ENCODE measurements around the gene FPR1.

The FPR1 gene

DNA sequence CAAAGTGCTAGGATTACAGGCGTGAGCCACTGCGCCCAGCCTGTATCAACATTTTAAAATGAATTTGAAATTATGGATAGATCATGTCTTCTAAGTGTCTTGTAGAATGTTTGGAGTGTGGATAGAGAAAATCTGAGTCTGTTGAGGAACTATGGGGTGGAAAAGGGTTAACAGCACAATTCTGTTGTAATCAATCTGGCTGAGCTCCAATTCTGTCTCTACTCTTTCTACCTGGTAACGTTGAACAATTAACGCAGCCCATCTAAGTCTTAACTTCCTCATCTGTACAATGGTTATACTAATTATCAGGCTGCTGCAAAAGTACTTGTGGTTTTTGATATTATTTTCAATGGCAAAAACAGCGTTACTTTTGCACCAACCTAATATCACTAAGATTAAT lies 13.4 kb upstream of the FPR1 start:
- no peaks in the 10 kb centered on the region for H3K9me3 ChIP-seq (ENCODE audit: low read length)
- no peak overlapping the region for H3K4me2 ChIP-seq (ENCODE audit: low read length)
- no peaks in the 10 kb centered on the region; the same call in 1 of the 2 replicates for H3K27me3 ChIP-seq (ENCODE audit: insufficient read depth, low read length)
- no peaks in the 10 kb centered on the region for H3F3A ChIP-seq (ENCODE audit: insufficient read depth, low read length)
- H3K36me3 ChIP-seq (ENCODE audit: insufficient read depth, low read length), result no peaks in the 10 kb centered on the region
- no peaks in the 10 kb centered on the region for H3K79me2 ChIP-seq (ENCODE audit: insufficient read depth, low read length)
- no peak overlapping the region for H3K9ac ChIP-seq (ENCODE audit: low read length)
- H3K27ac ChIP-seq (ENCODE audit: low read depth, low read length, poor library complexity, severe bottlenecking), result no peak overlapping the region
- H3K4me3 ChIP-seq (ENCODE audit: low read depth, low read length, poor library complexity, severe bottlenecking), result no peak overlapping the region
- TF ChIP-seq, protein P1, sequence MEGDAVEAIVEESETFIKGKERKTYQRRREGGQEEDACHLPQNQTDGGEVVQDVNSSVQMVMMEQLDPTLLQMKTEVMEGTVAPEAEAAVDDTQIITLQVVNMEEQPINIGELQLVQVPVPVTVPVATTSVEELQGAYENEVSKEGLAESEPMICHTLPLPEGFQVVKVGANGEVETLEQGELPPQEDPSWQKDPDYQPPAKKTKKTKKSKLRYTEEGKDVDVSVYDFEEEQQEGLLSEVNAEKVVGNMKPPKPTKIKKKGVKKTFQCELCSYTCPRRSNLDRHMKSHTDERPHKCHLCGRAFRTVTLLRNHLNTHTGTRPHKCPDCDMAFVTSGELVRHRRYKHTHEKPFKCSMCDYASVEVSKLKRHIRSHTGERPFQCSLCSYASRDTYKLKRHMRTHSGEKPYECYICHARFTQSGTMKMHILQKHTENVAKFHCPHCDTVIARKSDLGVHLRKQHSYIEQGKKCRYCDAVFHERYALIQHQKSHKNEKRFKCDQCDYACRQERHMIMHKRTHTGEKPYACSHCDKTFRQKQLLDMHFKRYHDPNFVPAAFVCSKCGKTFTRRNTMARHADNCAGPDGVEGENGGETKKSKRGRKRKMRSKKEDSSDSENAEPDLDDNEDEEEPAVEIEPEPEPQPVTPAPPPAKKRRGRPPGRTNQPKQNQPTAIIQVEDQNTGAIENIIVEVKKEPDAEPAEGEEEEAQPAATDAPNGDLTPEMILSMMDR (IDR thresholded peaks at IDR 0.05; ENCODE audit: low read length), result no peak
- no peak for TF ChIP-seq EZH2 (IDR thresholded peaks at IDR 0.05; ENCODE audit: borderline replicate concordance, low read length)
- H3K9me2 ChIP-seq (ENCODE audit: low read depth, low read length), result no peaks in the 10 kb centered on the region
- H3K4me1 ChIP-seq (ENCODE audit: insufficient read depth, low read length, severe bottlenecking), result no peaks in the 10 kb centered on the region
- H2AFZ ChIP-seq (ENCODE audit: low read length), result no peak overlapping the region
- H4K20me1 ChIP-seq (ENCODE audit: insufficient read depth, low read length), result no peaks in the 10 kb centered on the region

- Histone ChIP-seq H3K4me1 (ENCODE audit: insufficient read depth, low read length, severe bottlenecking) (no peaks in the 10 kb centered on the region), H3K9me3 (ENCODE audit: low read length) (no peaks in the 10 kb centered on the region), H3K36me3 (ENCODE audit: insufficient read depth, low read length) (no peaks in the 10 kb centered on the region), H3K79me2 (ENCODE audit: insufficient read depth, low read length) (no peaks in the 10 kb centered on the region), H4K20me1 (ENCODE audit: insufficient read depth, low read length) (no peaks in the 10 kb centered on the region), H3K9ac (ENCODE audit: low read length) (no peak overlapping the region), H3K27ac (ENCODE audit: low read depth, low read length, poor library complexity, severe bottlenecking) (no peak overlapping the region), H2AFZ (ENCODE audit: low read length) (no peak overlapping the region), H3K4me2 (ENCODE audit: low read length) (no peak overlapping the region), H3K9me2 (ENCODE audit: low read depth, low read length) (no peaks in the 10 kb centered on the region), H3K27me3 (ENCODE audit: insufficient read depth, low read length) (no peaks in the 10 kb centered on the region), H3K4me3 (ENCODE audit: low read depth, low read length, poor library complexity, severe bottlenecking) (no peak overlapping the region), H3F3A (ENCODE audit: insufficient read depth, low read length) (no peaks in the 10 kb centered on the region)
- no peak for TF ChIP-seq EZH2 (IDR thresholded peaks at IDR 0.05; ENCODE audit: borderline replicate concordance, low read length)
- TF ChIP-seq, protein P1 (IDR thresholded peaks at IDR 0.05; ENCODE audit: low read length), result no peak
These were observed 10.0 kb upstream of the FPR1 start for GRCh38 chr19:51761696-51762095.

DNA sequence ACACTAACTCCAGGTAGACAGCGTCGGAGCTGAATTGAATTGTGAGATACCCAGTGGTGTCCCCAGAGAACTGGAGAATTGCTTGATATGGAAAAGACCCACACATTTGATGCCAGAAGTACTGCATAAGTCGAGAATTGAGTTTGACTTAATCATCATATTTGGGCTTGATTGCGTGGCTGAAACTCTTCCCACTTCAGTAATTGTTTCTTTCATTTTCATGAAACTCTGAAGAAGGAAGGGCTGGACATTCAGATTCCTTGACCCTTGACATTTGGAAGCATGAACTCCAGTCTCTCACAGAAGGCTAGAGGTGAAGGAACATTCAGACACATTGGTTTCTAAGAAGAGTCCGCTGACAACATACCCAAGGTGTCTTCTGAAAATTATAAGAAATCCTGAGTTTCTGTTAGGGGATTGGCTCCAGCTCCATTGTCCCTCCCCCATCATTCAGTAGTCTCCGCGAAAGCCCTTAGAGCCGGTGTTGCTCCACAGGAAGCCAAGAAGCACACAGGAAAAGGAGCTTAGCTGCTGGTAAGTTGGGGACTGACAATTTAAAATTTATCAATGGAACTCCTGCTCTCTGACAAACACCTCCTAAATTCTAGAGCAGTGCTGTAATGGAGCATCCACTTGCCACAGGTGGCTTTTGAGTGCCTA lies 9.1 kb upstream of the FPR1 start, which contains the start of gene FPR2:
TSS of gene FPR2 (plus strand) at position 484 of the 660 bp plus-strand sequence. CDS start 7,479 bp downstream, outside the sequence.
- H3K36me3 ChIP-seq (ENCODE audit: insufficient read depth, low read length), result no peaks in the 10 kb centered on the region
- no peaks in the 10 kb centered on the region for H3F3A ChIP-seq (ENCODE audit: insufficient read depth, low read length)
- TF ChIP-seq EZH2 (IDR thresholded peaks at IDR 0.05; ENCODE audit: borderline replicate concordance, low read length), result no peak
- TF ChIP-seq, protein P1 (IDR thresholded peaks at IDR 0.05; ENCODE audit: low read length), result no peak
- H3K9ac ChIP-seq (ENCODE audit: low read length), result no peak within 1 kb of the TSS
- no peaks in the 10 kb centered on the region for H3K9me3 ChIP-seq (ENCODE audit: low read length)
- H3K4me3 ChIP-seq (ENCODE audit: low read depth, low read length, poor library complexity, severe bottlenecking), result no peak within 1 kb of the TSS
- H2AFZ ChIP-seq (ENCODE audit: low read length), result no peak within 1 kb of the TSS
- H3K4me1 ChIP-seq (ENCODE audit: insufficient read depth, low read length, severe bottlenecking), result no peaks in the 10 kb centered on the region
- no peaks in the 10 kb centered on the region for H3K9me2 ChIP-seq (ENCODE audit: low read depth, low read length)
- H4K20me1 ChIP-seq (ENCODE audit: insufficient read depth, low read length), result no peaks in the 10 kb centered on the region
- H3K79me2 ChIP-seq (ENCODE audit: insufficient read depth, low read length), result no peaks in the 10 kb centered on the region
- H3K27me3 ChIP-seq (ENCODE audit: insufficient read depth, low read length), result no peaks in the 10 kb centered on the region
- no peak within 1 kb of the TSS for H3K4me2 ChIP-seq (ENCODE audit: low read length)
- no peak within 1 kb of the TSS for H3K27ac ChIP-seq (ENCODE audit: low read depth, low read length, poor library complexity, severe bottlenecking)
